B cell (primary cell): ENCODE measurements around the gene ZNF19. TPM values are rescaled to one million over a fixed set of nuclear protein-coding genes. Genes with fewer than 3 reads are reported as not detected.

Source experiments
- ATAC-seq: fragments of 200-7000 bp; cut with Tn5 transposase; one replicate; pipeline ENCODE4 v1.10.0; 2021; ENCODE audit warnings: low read depth, mild to moderate bottlenecking, moderate number of reproducible peaks, moderate library complexity
- CTCF ChIA-PET: fragments of 350-600 bp; sonication (Branson Sonifier 250); formaldehyde crosslinking; loops from one replicate; lab custom pipeline; 2021; ENCODE audit warnings: antibody characterized with exemption, inconsistent platforms; lab: Charles Lee
- POLR2A ChIA-PET: fragments of 350-600 bp; sonication (Branson Sonifier 250); formaldehyde crosslinking; loops from one replicate; lab custom pipeline; 2021; ENCODE audit warnings: antibody characterized with exemption; lab: Charles Lee
- DNase-seq: peaks from one replicate; pipeline ENCODE4 v3.0.0; 2013
- H2AFZ ChIP-seq: 2 replicates; pipeline ENCODE4 v1.6.1; 2012; ENCODE audit warnings: mild to moderate bottlenecking, low read depth, low read length; ENCODE audit not compliant: insufficient read depth, poor library complexity, severe bottlenecking
- H3K27ac ChIP-seq, 2 donors: 1 replicate in 1 of 2; 2 replicates in 1 of 2; pipeline ENCODE4 v1.5.1; 2012 to 2013; ENCODE audit warnings: low read length in 2 of 2, mild to moderate bottlenecking in 2 of 2, moderate library complexity in 1 of 2
- H3K27me3 ChIP-seq, 4 experiments: fragments of 200-600 bp in 1 of 4; sonication (generic) in 1 of 4; replicated peaks in 1 of 4; 1 replicate in 2 of 4; 2 replicates in 2 of 4; pipeline versions ENCODE4 v1.6.1 to v1.7.0; 2013 to 2016; ENCODE audit warnings: low read length in 3 of 4, mild to moderate bottlenecking in 2 of 4, mixed read lengths in 1 of 4, moderate library complexity in 1 of 4; ENCODE audit not compliant: insufficient read depth in 4 of 4, control insufficient read depth in 3 of 4; ENCODE audit errors: control extremely low read depth in 1 of 4
- H3K36me3 ChIP-seq, 2 experiments: replicated peaks in 1 of 2; 1 replicate in 1 of 2; 2 replicates in 1 of 2; pipeline versions ENCODE4 v1.6.1 to v1.7.1; 2013; ENCODE audit warnings: low read length in 1 of 2; ENCODE audit not compliant: insufficient read depth in 2 of 2, control insufficient read depth in 1 of 2; ENCODE audit errors: control extremely low read depth in 1 of 2, extremely low read depth in 1 of 2
- H3K4me1 ChIP-seq, 2 donors: fragments of 200-600 bp in 1 of 2; sonication (generic) in 1 of 2; 1 replicate in 1 of 2; 2 replicates in 1 of 2; pipeline versions ENCODE4 v1.5.1 to v1.6.1; 2013 to 2017; ENCODE audit warnings: low read length in 2 of 2; ENCODE audit not compliant: control insufficient read depth in 2 of 2, insufficient read depth in 2 of 2
- H3K4me2 ChIP-seq: replicated peaks from 2 replicates; pipeline ENCODE3; 2012; ENCODE audit warnings: mild to moderate bottlenecking, low read depth, low read length; ENCODE audit not compliant: poor library complexity, severe bottlenecking
- H3K4me3 ChIP-seq, 5 experiments: fragments of 200-600 bp in 1 of 5; sonication (generic) in 1 of 5; 1 replicate in 3 of 5; 2 replicates in 2 of 5; pipeline versions ENCODE4 v1.5.1 to v1.7.0; 2011 to 2016; ENCODE audit warnings: low read length in 4 of 5, mild to moderate bottlenecking in 4 of 5, low read depth in 2 of 5, control low read depth in 1 of 5, moderate library complexity in 1 of 5; ENCODE audit not compliant: insufficient read depth in 1 of 5; ENCODE audit errors: control extremely low read depth in 1 of 5, extremely low read depth in 1 of 5
- H3K79me2 ChIP-seq: fragments of 200-600 bp; sonication (generic); one replicate; pipeline ENCODE4 v1.6.0; 2016; ENCODE audit warnings: low read length; ENCODE audit not compliant: control insufficient read depth, insufficient read depth
- H3K9ac ChIP-seq: fragments of 200-600 bp; sonication (generic); 2 replicates; pipeline ENCODE4 v1.6.1; 2017; ENCODE audit warnings: mild to moderate bottlenecking, low read length, moderate library complexity
- H3K9me3 ChIP-seq, 3 donors: one replicate each; pipeline versions ENCODE4 v1.6.1 to v1.7.1; 2013; ENCODE audit warnings: low read length in 2 of 3; ENCODE audit not compliant: control insufficient read depth in 2 of 3, insufficient read depth in 1 of 3; ENCODE audit errors: control extremely low read depth in 1 of 3
- H4K20me1 ChIP-seq: 2 replicates; pipeline ENCODE4 v1.6.0; 2012; ENCODE audit warnings: mild to moderate bottlenecking, low read length; ENCODE audit not compliant: insufficient read depth, control insufficient read depth, poor library complexity, severe bottlenecking
- H3K27ac Mint-ChIP-seq: one replicate; pipeline ENCODE4 v1.8.0; 2021; ENCODE audit warnings: mixed read lengths
- H3K27me3 Mint-ChIP-seq: one replicate; pipeline ENCODE4 v1.8.0; 2021; ENCODE audit warnings: mixed read lengths
- H3K4me1 Mint-ChIP-seq: one replicate; pipeline ENCODE4 v1.8.0; 2021; ENCODE audit warnings: mixed read lengths
- H3K4me3 Mint-ChIP-seq: one replicate; pipeline ENCODE4 v1.8.0; 2021; ENCODE audit warnings: mixed read lengths
- H3K9me3 Mint-ChIP-seq: one replicate; pipeline ENCODE4 v1.8.0; 2022; ENCODE audit warnings: mixed read lengths; ENCODE audit not compliant: insufficient read depth
- CTCF ChIP-seq: fragments of 200-600 bp; IDR thresholded peaks from one replicate; pipeline ENCODE4 v1.8.0; 2022; ENCODE audit warnings: antibody characterized with exemption, mild to moderate bottlenecking
- EZH2 ChIP-seq: IDR thresholded peaks from 2 replicates; pipeline ENCODE4 v1.6.1; 2012; ENCODE audit warnings: borderline replicate concordance, low read depth, mild to moderate bottlenecking, moderate library complexity, low read length; ENCODE audit not compliant: insufficient read depth, poor library complexity, severe bottlenecking
- WGBS: methylation state at CpG from one replicate; pipeline ENCODE4 v1.1.5; 2013; ENCODE audit warnings: missing lambda C conversion rate; ENCODE audit not compliant: insufficient coverage; 5-methylcytosine and 5-hydroxymethylcytosine counted together
- intact Hi-C: fragments of 100-400 bp; cut with micrococcal nuclease; formaldehyde crosslinking; loops from one replicate; pipeline ENCODE4 v1.10.0; 2022
- polyA plus RNA-seq: library from polyadenylated mRNA; depleted of rRNA; stranded (reverse); fragments of >200 nt; gene quantifications from 2 replicates; pipeline ENCODE4 v1.2.3, GENCODE V29; 2012
- total RNA-seq, 2 donors: library from RNA; stranded (reverse); fragments of 120-200 nt in 1 of 2; gene quantifications; 1 replicate in 1 of 2; 2 replicates in 1 of 2; pipeline versions ENCODE4 v1.2.3 to v1.2.4, GENCODE V29; 2013 to 2022

Gene ZNF19
- total and polyA plus RNA-seq, 2 donors (not counting 1 experiment from before 2014, with no cell fraction given) = 2.4 to 12.6 TPM

GRCh38 chr16:71513302-71513701 is 24.2 kb upstream of the ZNF19 start:
- TF ChIP-seq CTCF = no peak
- TF ChIP-seq EZH2 = no peak
- no peak overlapping the region for H3K4me3 ChIP-seq
- H3K36me3 ChIP-seq = no peaks in the 10 kb centered on the region
- ChIA-PET CTCF (interaction anchor here (0.7 kb wide), 1 partner anchor 13 kb away, joined by 3 read pairs; no protein-coding TSS in a partner anchor), POLR2A (interaction anchor here (0.7 kb wide), 1 partner anchor 52 kb away, joined by 3 read pairs; no protein-coding TSS in a partner anchor)
- H4K20me1 ChIP-seq = no peaks in the 10 kb centered on the region
- Mint-ChIP-seq H3K27ac (no peak overlapping the region), H3K4me3 (no peak overlapping the region), H3K4me1 (no peaks in the 10 kb centered on the region), H3K9me3 (no peaks in the 10 kb centered on the region), H3K27me3 (peaks cover 32% of the 10 kb centered on the region)
- no peak overlapping the region for H2AFZ ChIP-seq
- no peaks in the 10 kb centered on the region for H3K4me1 ChIP-seq
- H3K27ac ChIP-seq = no peak overlapping the region
- intact Hi-C loops = no loop called here
- whole genome bisulfite sequencing = no CpG with 5 or more reads among the region's 1 CpG
- DNase-seq (no peak), ATAC-seq (no peak)
- peaks cover 0 to 8% (median 2%) of the 10 kb centered on the region in 4 experiments for H3K27me3 ChIP-seq
- no peak overlapping the region for H3K4me2 ChIP-seq
- H3K9ac ChIP-seq = no peak overlapping the region
- no peaks in the 10 kb centered on the region for H3K79me2 ChIP-seq
- peaks cover 0 to 5% (median 0%) of the 10 kb centered on the region in 3 donors for H3K9me3 ChIP-seq

- Histone ChIP-seq H4K20me1 (no peaks in the 10 kb centered on the region), H3K9me3 (peaks cover 0 to 5% (median 2%) of the 10 kb centered on the region in 3 donors), H3K36me3 (no peaks in the 10 kb centered on the region), H3K27me3 (peaks cover 0 to 3% (median 0%) of the 10 kb centered on the region in 4 experiments), H3K79me2 (no peaks in the 10 kb centered on the region), H3K4me1 (no peaks in the 10 kb centered on the region), H3K9ac (no peak overlapping the region), H2AFZ (no peak overlapping the region), H3K4me3 (no peak overlapping the region), H3K4me2 (no peak overlapping the region), H3K27ac (no peak overlapping the region)
- Mint-ChIP-seq H3K4me1 (no peaks in the 10 kb centered on the region), H3K9me3 (no peaks in the 10 kb centered on the region), H3K27ac (no peak overlapping the region), H3K27me3 (peaks cover 9% of the 10 kb centered on the region), H3K4me3 (no peak overlapping the region)
- TF ChIP-seq EZH2 (no peak), CTCF (no peak)
- ChIA-PET POLR2A (no interaction called here), CTCF (interaction anchor here (0.8 to 1.7 kb wide), 2 partner anchors 94 to 103 kb away, joined by 3 to 6 read pairs; no protein-coding TSS in a partner anchor)
- 100% methylated on average over 1 of the region's 1 CpG for WGBS
- intact Hi-C loops = no loop called here
- ATAC-seq (no peak), DNase-seq (no peak)
Measured at GRCh38 chr16:71507061-71507460, 17.9 kb upstream of the ZNF19 start.
